ENCODE measurements around the gene DMD. TPM values are rescaled to one million over a fixed set of nuclear protein-coding genes. Genes with fewer than 3 reads are reported as not detected.
A peak's percentile ranks its signal among the peaks of the same experiment; 100 is the strongest.

The DMD gene
- total RNA-seq, 3 donors from 2014 or later: 11.2 to 140 (median 12.6) TPM

DNA sequence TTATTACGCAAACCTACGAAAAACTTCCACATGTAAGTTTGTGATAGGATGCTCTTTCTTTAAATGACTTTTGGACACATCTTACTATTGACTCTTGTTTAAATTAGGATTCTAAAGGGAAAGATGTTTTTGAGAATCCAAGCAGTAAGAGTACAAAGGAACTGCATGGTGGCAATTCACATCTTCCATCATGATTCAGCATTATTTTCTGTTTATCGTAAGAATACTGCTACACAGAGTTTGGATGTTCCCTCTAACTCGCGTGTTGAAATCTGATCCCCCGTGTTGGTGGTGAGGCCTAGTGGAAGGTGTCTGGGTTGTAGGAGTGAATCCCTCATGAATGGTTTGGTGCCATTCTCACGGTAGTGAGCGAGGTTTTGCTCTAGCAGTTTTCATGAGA lies 1767.7 kb downstream of the DMD start:
- no peaks in the 10 kb centered on the region for H3K9me3 ChIP-seq
- ATAC-seq (no peak), DNase-seq (no peak)
- TF ChIP-seq CTCF (IDR thresholded peaks at IDR 0.05): no peak
- H3K4me3 ChIP-seq: no peak overlapping the region
- no peaks in the 10 kb centered on the region for H3K4me1 ChIP-seq (ENCODE audit: low read depth)
- intact Hi-C loops (cut with DNase I, micrococcal nuclease): no loop called here
- H3K36me3 ChIP-seq (ENCODE audit: low read depth): no peaks in the 10 kb centered on the region

- H3K4me1 ChIP-seq (ENCODE audit: low read depth): no peaks in the 10 kb centered on the region
- DNase-seq (no peak), ATAC-seq (no peak)
- no peaks in the 10 kb centered on the region for H3K36me3 ChIP-seq (ENCODE audit: low read depth)
- intact Hi-C loops (cut with DNase I, micrococcal nuclease): no loop called here
- no peak overlapping the region for H3K4me3 ChIP-seq
- H3K9me3 ChIP-seq: no peaks in the 10 kb centered on the region
- no peak for TF ChIP-seq CTCF (IDR thresholded peaks at IDR 0.05)
Observed at GRCh38 chrX:31440546-31440945, 1770.8 kb downstream of the DMD start.

DNA sequence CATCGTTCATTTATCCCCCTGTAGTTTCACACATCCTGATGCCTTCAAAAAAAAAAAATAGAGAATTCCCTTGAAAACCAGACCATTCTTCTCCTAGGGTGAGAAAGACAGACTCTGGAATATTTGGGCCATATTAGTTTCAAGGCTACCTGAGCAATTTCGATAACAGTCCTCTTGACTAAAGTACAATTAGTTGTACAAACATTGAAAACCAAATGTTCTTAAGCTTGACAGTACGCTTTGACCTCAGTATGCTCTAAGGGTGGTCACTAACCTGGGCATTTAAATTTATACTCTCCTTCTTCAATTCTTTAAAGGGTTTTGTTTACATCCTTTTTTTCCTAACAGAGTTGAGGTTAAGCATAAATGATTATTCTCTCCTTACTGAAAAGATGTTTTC lies 1774.9 kb downstream of the DMD start:
- intact Hi-C loops (cut with DNase I, micrococcal nuclease): no loop called here
- no peak for TF ChIP-seq CTCF (IDR thresholded peaks at IDR 0.05)
- no peak for DNase-seq
- Histone ChIP-seq H3K9me3 (no peaks in the 10 kb centered on the region), H3K4me3 (no peak overlapping the region), H3K4me1 (ENCODE audit: low read depth) (no peaks in the 10 kb centered on the region), H3K36me3 (ENCODE audit: low read depth) (no peaks in the 10 kb centered on the region)
- no peak for ATAC-seq

DNA sequence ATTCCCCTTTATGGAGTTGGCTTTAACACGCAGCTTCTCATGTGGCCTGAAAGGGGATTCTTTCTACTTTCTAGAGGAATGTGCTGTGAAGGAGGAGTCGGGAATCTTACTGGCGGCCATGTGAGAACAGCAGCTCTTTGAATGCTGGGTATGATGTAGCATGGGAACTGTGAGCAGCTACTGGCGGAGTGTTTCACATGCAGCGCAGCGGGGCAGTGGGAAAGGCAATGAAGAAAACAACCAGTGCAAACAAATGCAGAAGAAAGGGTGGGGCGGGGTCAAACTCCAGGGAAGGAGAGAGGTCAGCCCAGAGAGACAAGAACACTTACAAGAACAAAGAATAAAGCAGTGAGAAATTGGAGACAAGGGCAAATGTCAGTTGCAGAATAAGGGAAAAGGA lies 1775.8 kb downstream of the DMD start:
- no peak for TF ChIP-seq CTCF (IDR thresholded peaks at IDR 0.05)
- ATAC-seq (peak; percentile 83), DNase-seq (peak; percentile 51 to 70 (median 61))
- Histone ChIP-seq H3K4me3 (no peak overlapping the region), H3K4me1 (ENCODE audit: low read depth) (no peaks in the 10 kb centered on the region), H3K36me3 (ENCODE audit: low read depth) (no peaks in the 10 kb centered on the region), H3K9me3 (no peaks in the 10 kb centered on the region)
- intact Hi-C loops (cut with DNase I, micrococcal nuclease): no loop called here

- intact Hi-C loops (cut with DNase I, micrococcal nuclease): no loop called here
- DNase-seq (no peak), ATAC-seq (no peak)
- H3K4me3 ChIP-seq: no peak overlapping the region
- TF ChIP-seq CTCF (IDR thresholded peaks at IDR 0.05): no peak
- no peaks in the 10 kb centered on the region for H3K4me1 ChIP-seq (ENCODE audit: low read depth)
- no peaks in the 10 kb centered on the region for H3K36me3 ChIP-seq (ENCODE audit: low read depth)
- no peaks in the 10 kb centered on the region for H3K9me3 ChIP-seq
Observed at GRCh38 chrX:31433856-31434255, 1777.5 kb downstream of the DMD start.

GRCh38 chrX:31429915-31430314 lies 1781.4 kb downstream of the DMD start:
- TF ChIP-seq CTCF (IDR thresholded peaks at IDR 0.05): no peak
- Histone ChIP-seq H3K4me1 (ENCODE audit: low read depth) (no peaks in the 10 kb centered on the region), H3K9me3 (no peaks in the 10 kb centered on the region), H3K4me3 (no peak overlapping the region), H3K36me3 (ENCODE audit: low read depth) (no peaks in the 10 kb centered on the region)
- no peak for DNase-seq
- intact Hi-C loops (cut with DNase I, micrococcal nuclease): no loop called here
- ATAC-seq: no peak
